Gastrocnemius medialis (tissue), 4 donors: ENCODE data around the gene RPS6KA2. TPM values are rescaled to one million over a fixed set of nuclear protein-coding genes. Genes with fewer than 3 reads are reported as not detected.
A peak's percentile ranks its signal among the peaks of the same experiment; 100 is the strongest.

ENCODE experiments used
- ATAC-seq, 2 donors: fragments of 150-250 bp; one replicate each; pipeline ENCODE4 v1.9.1; 2016
- DNase-seq, 2 donors: peaks; one replicate each; pipeline ENCODE4 v3.0.0-alpha.2; 2019
- H3K27ac ChIP-seq, 4 donors: fragments of 200-600 bp; sonication (generic); 1 replicate in 1 of 4; 2 replicates in 3 of 4; pipeline ENCODE4 v1.5.1; 2016 to 2018; ENCODE audit warnings: mild to moderate bottlenecking in 2 of 4, moderate library complexity in 1 of 4
- H3K27me3 ChIP-seq, 3 donors: fragments of 200-600 bp; sonication (generic) in 2 of 3; 1 replicate in 1 of 3; 2 replicates in 2 of 3; pipeline versions ENCODE4 v1.5.1 to v1.6.0; 2016 to 2019; ENCODE audit warnings: mild to moderate bottlenecking in 1 of 3, moderate library complexity in 1 of 3
- H3K36me3 ChIP-seq, 2 donors: fragments of 200-600 bp; sonication (generic) in 1 of 2; one replicate each; pipeline ENCODE4 v1.5.1; 2017 to 2018
- H3K4me1 ChIP-seq, 2 donors: fragments of 200-600 bp; sonication (generic) in 1 of 2; one replicate each; pipeline ENCODE4 v1.5.1; 2016 to 2017; ENCODE audit warnings: mild to moderate bottlenecking in 2 of 2
- H3K4me3 ChIP-seq, 4 donors: fragments of 200-600 bp; sonication (generic) in 3 of 4; 1 replicate in 1 of 4; 2 replicates in 3 of 4; pipeline ENCODE4 v1.5.1; 2016 to 2019; ENCODE audit warnings: mild to moderate bottlenecking in 2 of 4
- H3K9me3 ChIP-seq, 3 donors: fragments of 200-600 bp; sonication (generic) in 2 of 3; 1 replicate in 1 of 3; 2 replicates in 2 of 3; pipeline ENCODE4 v1.5.1; 2016 to 2019
- CTCF ChIP-seq, 5 experiments: fragments of 450-650 bp in 3 of 5; fragments of 200-600 bp in 2 of 5; sonication (generic) in 2 of 5; IDR thresholded peaks in 4 of 5; conservative IDR thresholded peaks in 1 of 5; 1 replicate in 4 of 5; 2 replicates in 1 of 5; pipeline ENCODE4 v1.5.1; 2016 to 2019; ENCODE audit warnings: antibody characterized with exemption in 5 of 5, mild to moderate bottlenecking in 3 of 5, moderate library complexity in 3 of 5
- POLR2A ChIP-seq, 2 donors: fragments of 450-650 bp; IDR thresholded peaks; one replicate each; pipeline ENCODE4 v1.6.1; 2017; ENCODE audit warnings: antibody characterized with exemption in 2 of 2, mild to moderate bottlenecking in 2 of 2, moderate library complexity in 2 of 2
- in situ Hi-C, 4 donors: fragments of 200-750 bp; cut with MboI; loops; one replicate each; pipeline versions ENCODE4 v1.15.0 to v1.8.0; 2017; ENCODE audit warnings: low sequenced_read_pairs in 4 of 4
- intact Hi-C: fragments of 100-400 bp; cut with DNase I; formaldehyde crosslinking; loops from one replicate; pipeline ENCODE4 v1.15.1; 2023; ENCODE audit warnings: low total_unique reads
- total RNA-seq, 4 donors: library from RNA; depleted of rRNA; stranded (reverse); fragments of >200 nt; gene quantifications; one replicate each; pipeline versions ENCODE4 v1.1.0 to v1.2.3, GENCODE V29; 2016

RPS6KA2 gene
- total RNA-seq, 4 donors from 2014 or later: 18.7 to 35.7 (median 27.4) TPM

GRCh38 chr6:166595949-166596348 lies 31.1 kb downstream of the RPS6KA2 start:
- peak overlapping the region in 2 of 4 donors; percentile 73 to 74 for H3K27ac ChIP-seq
- intact Hi-C loops (no loop called here), in situ Hi-C loops (no loop called here)
- TF ChIP-seq POLR2A (IDR thresholded peaks at IDR 0.05) (no peak), CTCF (IDR thresholded peaks at IDR 0.05 in 4 of 5, conservative IDR thresholded peaks at IDR 0.05 in 1 of 5) (no peak)
- H3K27me3 ChIP-seq: no peaks in the 10 kb centered on the region
- no peaks in the 10 kb centered on the region for H3K36me3 ChIP-seq
- H3K4me1 ChIP-seq: peaks cover 11 to 39% of the 10 kb centered on the region in 2 donors
- no peak overlapping the region for H3K4me3 ChIP-seq
- DNase-seq: no peak
- ATAC-seq: no peak
- no peaks in the 10 kb centered on the region for H3K9me3 ChIP-seq

GRCh38 chr6:166595061-166595780 lies 31.8 kb downstream of the RPS6KA2 start:
- Histone ChIP-seq H3K27ac (peak overlapping the region in 2 of 4 donors; percentile 73 to 74), H3K4me1 (peaks cover 18 to 36% of the 10 kb centered on the region in 2 donors)

GRCh38 chr6:166592821-166593220 lies 34.2 kb downstream of the RPS6KA2 start:
- ATAC-seq: no peak
- in situ Hi-C loops (no loop called here), intact Hi-C loops (no loop called here)
- H3K36me3 ChIP-seq: no peaks in the 10 kb centered on the region
- H3K4me1 ChIP-seq: peaks cover 27 to 44% of the 10 kb centered on the region in 2 donors
- DNase-seq: no peak
- no peak for TF ChIP-seq POLR2A (IDR thresholded peaks at IDR 0.05)
- no peak for TF ChIP-seq CTCF (IDR thresholded peaks at IDR 0.05 in 4 of 5, conservative IDR thresholded peaks at IDR 0.05 in 1 of 5)
- no peaks in the 10 kb centered on the region for H3K9me3 ChIP-seq
- no peak overlapping the region for H3K27ac ChIP-seq
- no peaks in the 10 kb centered on the region for H3K27me3 ChIP-seq
- no peak overlapping the region for H3K4me3 ChIP-seq

More at GRCh38 chr6:166595061-166595780, 31.8 kb downstream of the RPS6KA2 start:
- Histone ChIP-seq H3K36me3 (no peaks in the 10 kb centered on the region), H3K27me3 (no peaks in the 10 kb centered on the region), H3K9me3 (no peaks in the 10 kb centered on the region), H3K4me3 (no peak overlapping the region)
- in situ Hi-C loops: no loop called here
- DNase-seq: no peak
- no peak for ATAC-seq
- intact Hi-C loops: no loop called here
- TF ChIP-seq CTCF (IDR thresholded peaks at IDR 0.05 in 4 of 5, conservative IDR thresholded peaks at IDR 0.05 in 1 of 5) (no peak), POLR2A (IDR thresholded peaks at IDR 0.05) (no peak)

- Histone ChIP-seq H3K4me3 (no peak overlapping the region), H3K4me1 (peaks cover 26 to 41% of the 10 kb centered on the region in 2 donors), H3K36me3 (no peaks in the 10 kb centered on the region), H3K27me3 (no peaks in the 10 kb centered on the region), H3K27ac (peak overlapping the region in 1 of 4 donors; percentile 10), H3K9me3 (no peaks in the 10 kb centered on the region)
- TF ChIP-seq POLR2A (IDR thresholded peaks at IDR 0.05): no peak
- TF ChIP-seq CTCF (IDR thresholded peaks at IDR 0.05 in 4 of 5, conservative IDR thresholded peaks at IDR 0.05 in 1 of 5): no peak
- intact Hi-C loops (no loop called here), in situ Hi-C loops (no loop called here)
- ATAC-seq (peak in 1 of 2 donors; percentile 43), DNase-seq (no peak)
Measured at GRCh38 chr6:166591961-166592520, 35.0 kb downstream of the RPS6KA2 start.
